Breast epithelium (tissue), 4 donors: ENCODE data around the gene AMBN. TPM values are rescaled to one million over a fixed set of nuclear protein-coding genes. Genes with fewer than 3 reads are reported as not detected.
A peak's percentile ranks its signal among the peaks of the same experiment; 100 is the strongest.

Source experiments
- DNase-seq, 2 donors: peaks; one replicate each; pipeline ENCODE4 v3.0.0-alpha.2; 2019; ENCODE audit warnings: low spot score in 2 of 2
- H3K27ac ChIP-seq, 2 donors: fragments of 200-600 bp; sonication (generic) in 1 of 2; one replicate each; pipeline ENCODE4 v1.5.1; 2016 to 2019; ENCODE audit warnings: mild to moderate bottlenecking in 1 of 2
- H3K27me3 ChIP-seq, 2 donors: fragments of 200-600 bp; sonication (generic) in 1 of 2; one replicate each; pipeline versions ENCODE4 v1.5.1 to v1.6.0; 2017 to 2019; ENCODE audit warnings: control low read depth in 1 of 2, mild to moderate bottlenecking in 1 of 2
- H3K36me3 ChIP-seq: fragments of 200-600 bp; one replicate; pipeline ENCODE4 v1.5.1; 2019
- H3K4me1 ChIP-seq, 2 donors: fragments of 200-600 bp; sonication (generic); one replicate each; pipeline ENCODE4 v1.5.1; 2016 to 2019; ENCODE audit warnings: control low read depth in 1 of 2
- H3K4me3 ChIP-seq, 3 donors: fragments of 200-600 bp; sonication (generic); 1 replicate in 2 of 3; 2 replicates in 1 of 3; pipeline ENCODE4 v1.5.1; 2016 to 2019; ENCODE audit warnings: mild to moderate bottlenecking in 3 of 3, moderate library complexity in 2 of 3
- H3K9me3 ChIP-seq, 2 donors: fragments of 200-600 bp; sonication (generic) in 1 of 2; one replicate each; pipeline ENCODE4 v1.5.1; 2016 to 2019; ENCODE audit warnings: control low read depth in 1 of 2
- CTCF ChIP-seq, 3 donors: fragments of 450-650 bp; IDR thresholded peaks; one replicate each; pipeline ENCODE4 v1.5.1; 2016 to 2017; ENCODE audit warnings: antibody characterized with exemption in 3 of 3, mild to moderate bottlenecking in 3 of 3, moderate library complexity in 3 of 3
- POLR2A ChIP-seq: fragments of 450-650 bp; IDR thresholded peaks from one replicate; pipeline ENCODE4 v1.6.1; 2016; ENCODE audit warnings: antibody characterized with exemption, mild to moderate bottlenecking, moderate library complexity
- POLR2AphosphoS5 ChIP-seq, 3 donors: sonication (generic); formaldehyde crosslinking; IDR thresholded peaks; one replicate each; pipeline ENCODE4 v1.6.1; 2017; ENCODE audit warnings: antibody characterized with exemption in 3 of 3
- intact Hi-C: fragments of 100-400 bp; cut with DNase I; formaldehyde crosslinking; loops from one replicate; pipeline ENCODE4 v1.15.1; 2023; ENCODE audit warnings: low total_unique reads
- total RNA-seq, 3 donors: library from RNA; depleted of rRNA; stranded (reverse); fragments of >200 nt; gene quantifications; one replicate each; pipeline ENCODE4 v1.1.0, GENCODE V29; 2016

Gene AMBN
- not detected for total RNA-seq

GRCh38 chr4:70591955-70592582 is at the start of gene AMBN:
Gene AMBN (plus strand): TSS chr4:70592256. CDS start chr4:70592359, 103 bp downstream.
- DNase-seq = no peak
- intact Hi-C loops = no loop called here
- H3K36me3 ChIP-seq = no peaks in the 10 kb centered on the region
- no peaks in the 10 kb centered on the region for H3K4me1 ChIP-seq
- H3K27ac ChIP-seq = no peak within 1 kb of the TSS
- H3K4me3 ChIP-seq = no peak within 1 kb of the TSS
- no peaks in the 10 kb centered on the region for H3K9me3 ChIP-seq
- TF ChIP-seq POLR2A (no peak), POLR2AphosphoS5 (IDR thresholded peaks at IDR 0.05) (no peak), CTCF (IDR thresholded peaks at IDR 0.05) (no peak)
- H3K27me3 ChIP-seq = no peaks in the 10 kb centered on the region

- Histone ChIP-seq H3K9me3 (no peaks in the 10 kb centered on the region), H3K27me3 (peaks cover 0 to 5% of the 10 kb centered on the region in 2 donors), H3K27ac (no peak overlapping the region), H3K36me3 (no peaks in the 10 kb centered on the region), H3K4me1 (no peaks in the 10 kb centered on the region), H3K4me3 (no peak overlapping the region)
- no peak for DNase-seq
- TF ChIP-seq POLR2A = no peak
- no peak for TF ChIP-seq CTCF (IDR thresholded peaks at IDR 0.05)
- TF ChIP-seq POLR2AphosphoS5 (IDR thresholded peaks at IDR 0.05) = no peak
- intact Hi-C loops = no loop called here
Measured at GRCh38 chr4:70544279-70544868, 47.7 kb upstream of the AMBN start.

GRCh38 chr4:70556856-70557255 is 35.2 kb upstream of the AMBN start:
- Histone ChIP-seq H3K27ac (no peak overlapping the region), H3K36me3 (no peaks in the 10 kb centered on the region), H3K4me1 (no peaks in the 10 kb centered on the region), H3K27me3 (no peaks in the 10 kb centered on the region), H3K4me3 (no peak overlapping the region), H3K9me3 (no peaks in the 10 kb centered on the region)
- intact Hi-C loops = no loop called here
- no peak for TF ChIP-seq CTCF (IDR thresholded peaks at IDR 0.05)
- no peak for TF ChIP-seq POLR2A
- no peak for TF ChIP-seq POLR2AphosphoS5 (IDR thresholded peaks at IDR 0.05)
- no peak for DNase-seq

GRCh38 chr4:70559211-70559830 is 32.7 kb upstream of the AMBN start:
- Histone ChIP-seq H3K4me3 (no peak overlapping the region), H3K4me1 (no peaks in the 10 kb centered on the region), H3K36me3 (no peaks in the 10 kb centered on the region), H3K27me3 (no peaks in the 10 kb centered on the region), H3K27ac (no peak overlapping the region), H3K9me3 (no peaks in the 10 kb centered on the region)
- peak; percentile 34 to 56 (median 52) for TF ChIP-seq CTCF (IDR thresholded peaks at IDR 0.05)
- TF ChIP-seq POLR2A = no peak
- intact Hi-C loops = no loop called here
- no peak for DNase-seq

GRCh38 chr4:70559924-70560323 is 32.1 kb upstream of the AMBN start:
- no peaks in the 10 kb centered on the region for H3K9me3 ChIP-seq
- no peak overlapping the region for H3K27ac ChIP-seq
- TF ChIP-seq POLR2AphosphoS5 (IDR thresholded peaks at IDR 0.05) (no peak), POLR2A (no peak), CTCF (IDR thresholded peaks at IDR 0.05) (no peak)
- H3K36me3 ChIP-seq = no peaks in the 10 kb centered on the region
- intact Hi-C loops = no loop called here
- DNase-seq = no peak
- no peak overlapping the region for H3K4me3 ChIP-seq
- H3K27me3 ChIP-seq = no peaks in the 10 kb centered on the region
- H3K4me1 ChIP-seq = no peaks in the 10 kb centered on the region
